ENCODE measurements around the gene SPANXA2.
"Not testable (repeated sequence)": the region's sequence is repeated elsewhere in the genome, so short reads cannot be mapped to it uniquely, and the experiment has no call there.

The SPANXA2 gene

GRCh38 chrX:141589408-141589807, at the start of gene SPANXA2:
Gene SPANXA2, plus strand, starts transcription at chrX:141589708. Its CDS starts 60 bp downstream, at chrX:141589768.
- not testable (repeated sequence) for H3K27me3 Mint-ChIP-seq, H3K9me3 Mint-ChIP-seq, H3K27ac Mint-ChIP-seq, H3K36me3 Mint-ChIP-seq, H3K4me3 Mint-ChIP-seq, H3K4me1 Mint-ChIP-seq

- not testable (repeated sequence) for H3K27ac Mint-ChIP-seq, H3K4me1 Mint-ChIP-seq, H3K9me3 Mint-ChIP-seq, H3K36me3 Mint-ChIP-seq, H3K27me3 Mint-ChIP-seq, H3K4me3 Mint-ChIP-seq
Measured at GRCh38 chrX:141542551-141542950, 47.0 kb upstream of the SPANXA2 start.

GRCh38 chrX:141584638-141585037, 4.9 kb upstream of the SPANXA2 start, which contains the start of gene SPANXA1:
Gene SPANXA1, minus strand, starts transcription at chrX:141584738. Its CDS starts 60 bp downstream, at chrX:141584678.
- H3K27me3 Mint-ChIP-seq, H3K9me3 Mint-ChIP-seq, H3K36me3 Mint-ChIP-seq, H3K27ac Mint-ChIP-seq, H3K4me1 Mint-ChIP-seq, H3K4me3 Mint-ChIP-seq: not testable (repeated sequence)

- Mint-ChIP-seq H3K9me3 (peaks cover 5% of the 10 kb centered on the region), H3K4me1 (no peaks in the 10 kb centered on the region), H3K27me3 (no peaks in the 10 kb centered on the region), H3K4me3 (no peak overlapping the region), H3K36me3 (no peaks in the 10 kb centered on the region), H3K27ac (no peak overlapping the region)
Measured at GRCh38 chrX:141609111-141609510, 19.6 kb downstream of the SPANXA2 start.

GRCh38 chrX:141619336-141619735, 29.8 kb downstream of the SPANXA2 start:
- H3K27me3 Mint-ChIP-seq, result no peaks in the 10 kb centered on the region
- H3K36me3 Mint-ChIP-seq, result no peaks in the 10 kb centered on the region
- no peaks in the 10 kb centered on the region for H3K4me1 Mint-ChIP-seq
- peaks cover 8% of the 10 kb centered on the region for H3K9me3 Mint-ChIP-seq
- no peak overlapping the region for H3K4me3 Mint-ChIP-seq
- no peak overlapping the region for H3K27ac Mint-ChIP-seq

GRCh38 chrX:141632124-141632523, 42.6 kb downstream of the SPANXA2 start:
- Mint-ChIP-seq H3K36me3 (no peaks in the 10 kb centered on the region), H3K9me3 (no peaks in the 10 kb centered on the region), H3K27me3 (no peaks in the 10 kb centered on the region), H3K27ac (no peak overlapping the region), H3K4me1 (no peaks in the 10 kb centered on the region), H3K4me3 (no peak overlapping the region)

- H3K27ac Mint-ChIP-seq, result no peak overlapping the region
- H3K4me3 Mint-ChIP-seq, result no peak overlapping the region
- no peaks in the 10 kb centered on the region for H3K36me3 Mint-ChIP-seq
- no peaks in the 10 kb centered on the region for H3K27me3 Mint-ChIP-seq
- H3K4me1 Mint-ChIP-seq, result no peaks in the 10 kb centered on the region
- no peaks in the 10 kb centered on the region for H3K9me3 Mint-ChIP-seq
Measured at GRCh38 chrX:141638550-141638949, 49.0 kb downstream of the SPANXA2 start.
